Liver (tissue), 9 donors: Measurements from ENCODE around the gene TADA2A. TPM values are rescaled to one million over a fixed set of nuclear protein-coding genes. Genes with fewer than 3 reads are reported as not detected.
A peak's percentile ranks its signal among the peaks of the same experiment; 100 is the strongest.

Source experiments
- DNase-seq: peaks from one replicate; pipeline ENCODE4 v3.0.0-alpha.2; 2017; ENCODE audit warnings: low spot score
- H3K27ac ChIP-seq, 2 donors: one replicate each; pipeline ENCODE4 v1.7.0; 2013; ENCODE audit warnings: inconsistent platforms in 2 of 2, low read length in 2 of 2, control low read depth in 1 of 2, low read depth in 1 of 2, mild to moderate bottlenecking in 1 of 2
- H3K27me3 ChIP-seq, 4 donors: one replicate each; pipeline versions ENCODE4 v1.6.1 to v1.7.0; 2013; ENCODE audit warnings: low read length in 3 of 4, inconsistent platforms in 1 of 4, mild to moderate bottlenecking in 1 of 4, moderate library complexity in 1 of 4; ENCODE audit not compliant: control insufficient read depth in 4 of 4, insufficient read depth in 4 of 4
- H3K36me3 ChIP-seq, 4 donors: one replicate each; pipeline versions ENCODE4 v1.6.1 to v1.7.0; 2013; ENCODE audit warnings: low read length in 3 of 4, mild to moderate bottlenecking in 3 of 4, low read depth in 1 of 4, moderate library complexity in 1 of 4; ENCODE audit not compliant: control insufficient read depth in 4 of 4, insufficient read depth in 3 of 4
- H3K4me1 ChIP-seq, 4 donors: one replicate each; pipeline versions ENCODE4 v1.6.1 to v1.7.0; 2013; ENCODE audit warnings: low read length in 3 of 4, mild to moderate bottlenecking in 3 of 4, moderate library complexity in 1 of 4; ENCODE audit not compliant: control insufficient read depth in 4 of 4, insufficient read depth in 4 of 4
- H3K4me3 ChIP-seq, 3 donors: one replicate each; pipeline versions ENCODE4 v1.6.1 to v1.7.0; 2013; ENCODE audit warnings: low read length in 3 of 3, control low read depth in 1 of 3, low read depth in 1 of 3, mild to moderate bottlenecking in 1 of 3
- H3K9ac ChIP-seq, 2 donors: one replicate each; pipeline ENCODE4 v1.7.0; 2013; ENCODE audit warnings: low read length in 2 of 2, mild to moderate bottlenecking in 2 of 2, moderate library complexity in 2 of 2, control low read depth in 1 of 2, low read depth in 1 of 2
- H3K9me3 ChIP-seq, 4 donors: one replicate each; pipeline versions ENCODE4 v1.6.1 to v1.7.0; 2013; ENCODE audit warnings: low read length in 3 of 4; ENCODE audit not compliant: control insufficient read depth in 4 of 4
- EGR1 ChIP-seq, 2 donors: IDR thresholded peaks; 2 replicates each; pipeline ENCODE4 v1.6.1; 2016 to 2018; ENCODE audit warnings: antibody characterized with exemption in 2 of 2, low read depth in 2 of 2
- FOXA1 ChIP-seq: IDR thresholded peaks from 2 replicates; pipeline ENCODE4 v1.6.1; 2016; ENCODE audit warnings: antibody characterized with exemption
- FOXA2 ChIP-seq: IDR thresholded peaks from 2 replicates; pipeline ENCODE4 v1.6.1; 2016; ENCODE audit warnings: antibody characterized with exemption
- GABPA ChIP-seq, 2 donors: IDR thresholded peaks in 1 of 2; conservative IDR thresholded peaks in 1 of 2; 2 replicates each; pipeline ENCODE4 v1.6.1; 2016; ENCODE audit warnings: antibody characterized with exemption in 2 of 2, mild to moderate bottlenecking in 1 of 2, moderate library complexity in 1 of 2
- HNF4A ChIP-seq, 2 donors: conservative IDR thresholded peaks; 2 replicates each; pipeline ENCODE4 v1.6.1; 2016; ENCODE audit warnings: antibody characterized with exemption in 2 of 2, mild to moderate bottlenecking in 2 of 2
- HNF4G ChIP-seq: IDR thresholded peaks from 2 replicates; pipeline ENCODE4 v1.6.1; 2016; ENCODE audit warnings: antibody characterized with exemption
- JUND ChIP-seq, 2 donors: IDR thresholded peaks; 2 replicates each; pipeline ENCODE4 v1.6.1; 2016; ENCODE audit warnings: antibody characterized with exemption in 2 of 2
- NR2F2 ChIP-seq: IDR thresholded peaks from 2 replicates; pipeline ENCODE4 v1.6.1; 2016; ENCODE audit warnings: antibody characterized with exemption
- RAD21 ChIP-seq, 2 donors: IDR thresholded peaks; 2 replicates each; pipeline ENCODE4 v1.6.1; 2016; ENCODE audit warnings: antibody characterized with exemption in 2 of 2, mild to moderate bottlenecking in 2 of 2
- RXRA ChIP-seq, 2 donors: IDR thresholded peaks; 2 replicates each; pipeline ENCODE4 v1.6.1; 2017 to 2018; ENCODE audit warnings: antibody characterized with exemption in 2 of 2, mild to moderate bottlenecking in 1 of 2
- SP1 ChIP-seq: IDR thresholded peaks from 2 replicates; pipeline ENCODE4 v1.6.1; 2018; ENCODE audit warnings: antibody characterized with exemption, mild to moderate bottlenecking
- TAF1 ChIP-seq: conservative IDR thresholded peaks from 2 replicates; pipeline ENCODE4 v1.6.1; 2016; ENCODE audit warnings: antibody characterized with exemption, mild to moderate bottlenecking
- YY1 ChIP-seq: IDR thresholded peaks from 2 replicates; pipeline ENCODE4 v1.6.1; 2016; ENCODE audit warnings: antibody characterized with exemption, mild to moderate bottlenecking
- whole genome bisulfite sequencing: extraction: QIAGEN DNeasy Blood & Tissue Kit; methylation state at CpG from one replicate; pipeline ENCODE4 v1.1.7; 2013; 5-methylcytosine and 5-hydroxymethylcytosine counted together
- polyA plus RNA-seq, 2 donors: library from polyadenylated mRNA; stranded (reverse) in 1 of 2; unstranded in 1 of 2; fragments of 200-250 nt in 1 of 2; fragments of >200 nt in 1 of 2; fragmentation: Nextera tagmentation in 1 of 2; extraction: Ambion mirVana in 1 of 2; gene quantifications; one replicate each; pipeline versions ENCODE4 v1.2.1 to v1.2.3, GENCODE V29; 2013 to 2015
- total RNA-seq, 2 donors: library from RNA; depleted of rRNA; stranded (reverse); fragments of >200 nt; gene quantifications; one replicate each; pipeline ENCODE4 v1.2.3, GENCODE V29; 2014
- TF ChIP-seq, protein P1 (sequence below): IDR thresholded peaks from 2 replicates; pipeline ENCODE4 v1.6.1; 2016; ENCODE audit warnings: antibody characterized with exemption
- TF ChIP-seq, protein P2 (sequence below): IDR thresholded peaks from 2 replicates; pipeline ENCODE4 v1.6.1; 2016; ENCODE audit warnings: antibody characterized with exemption, mild to moderate bottlenecking
- TF ChIP-seq, protein P3 (sequence below): IDR thresholded peaks from 2 replicates; pipeline ENCODE4 v1.6.1; 2016; ENCODE audit warnings: antibody characterized with exemption
- TF ChIP-seq, protein P4 (sequence below): IDR thresholded peaks from 2 replicates; pipeline ENCODE4 v1.6.1; 2016; ENCODE audit warnings: antibody characterized with exemption
- TF ChIP-seq, protein P5 (sequence below): fragments of 150-350 bp; IDR thresholded peaks from 2 replicates; pipeline ENCODE4 v1.5.1; 2017; ENCODE audit warnings: improper control_type of control experiment, low read depth, low read length; ENCODE audit not compliant: missing input control
- donor health status: healthy.
- donor health status: healthy.
- donor health status: healthy.
- donor health status: healthy.
- donor health status: healthy.

TADA2A gene
- total and polyA plus RNA-seq, 4 donors: 2.8 to 13.4 (median 8.2) TPM

DNA sequence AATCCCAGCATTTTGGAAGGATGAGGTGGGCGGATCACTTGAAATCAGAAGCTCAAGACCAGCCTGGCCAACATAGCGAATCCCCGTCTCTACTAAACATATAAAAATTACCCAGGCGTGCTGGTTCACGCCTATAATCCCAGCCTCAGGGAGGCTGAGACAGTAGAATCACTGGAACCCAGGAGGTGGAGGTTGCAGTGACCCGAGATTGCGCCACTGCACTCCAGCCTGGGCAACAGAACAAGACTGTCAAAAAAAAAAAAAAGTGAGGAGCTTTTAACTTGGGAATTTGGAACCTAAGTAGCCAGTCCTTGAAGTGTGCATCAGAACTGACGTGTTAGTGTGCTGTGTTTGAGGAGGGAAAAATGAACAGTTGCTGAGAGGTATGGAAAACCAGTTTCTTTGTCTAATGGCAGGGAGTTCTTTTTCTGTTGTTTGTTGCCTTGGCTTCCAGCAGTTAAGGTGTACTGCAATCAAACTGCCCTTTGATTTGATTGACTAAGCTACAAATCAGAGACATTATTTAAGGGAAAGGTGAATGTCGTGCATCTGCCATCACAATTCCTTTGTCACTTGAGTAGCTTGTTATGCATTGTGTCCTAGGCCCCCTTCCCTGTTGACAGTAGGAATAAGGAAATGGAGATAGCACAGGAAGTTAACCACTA, 74.4 kb downstream of the TADA2A start:
- H3K36me3 ChIP-seq: peaks cover 3 to 26% (median 13%) of the 10 kb centered on the region in 4 donors
- no peak overlapping the region for H3K4me3 ChIP-seq
- no peaks in the 10 kb centered on the region for H3K27me3 ChIP-seq
- WGBS: 91% methylated on average over 9 of the region's 9 CpGs
- no peak for DNase-seq
- no peak for TF ChIP-seq TAF1
- no peak for TF ChIP-seq EGR1 (IDR thresholded peaks at IDR 0.05; ENCODE audit: low read depth in 2 of 2)
- TF ChIP-seq HNF4A (conservative IDR thresholded peaks at IDR 0.05): peak in 1 of 2 donors; percentile 18
- no peak for TF ChIP-seq FOXA1
- TF ChIP-seq, protein P1, sequence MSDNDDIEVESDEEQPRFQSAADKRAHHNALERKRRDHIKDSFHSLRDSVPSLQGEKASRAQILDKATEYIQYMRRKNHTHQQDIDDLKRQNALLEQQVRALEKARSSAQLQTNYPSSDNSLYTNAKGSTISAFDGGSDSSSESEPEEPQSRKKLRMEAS: no peak
- no peaks in the 10 kb centered on the region for H3K4me1 ChIP-seq
- H3K27ac ChIP-seq: no peak overlapping the region
- no peaks in the 10 kb centered on the region for H3K9me3 ChIP-seq
- H3K9ac ChIP-seq: no peak overlapping the region

DNA sequence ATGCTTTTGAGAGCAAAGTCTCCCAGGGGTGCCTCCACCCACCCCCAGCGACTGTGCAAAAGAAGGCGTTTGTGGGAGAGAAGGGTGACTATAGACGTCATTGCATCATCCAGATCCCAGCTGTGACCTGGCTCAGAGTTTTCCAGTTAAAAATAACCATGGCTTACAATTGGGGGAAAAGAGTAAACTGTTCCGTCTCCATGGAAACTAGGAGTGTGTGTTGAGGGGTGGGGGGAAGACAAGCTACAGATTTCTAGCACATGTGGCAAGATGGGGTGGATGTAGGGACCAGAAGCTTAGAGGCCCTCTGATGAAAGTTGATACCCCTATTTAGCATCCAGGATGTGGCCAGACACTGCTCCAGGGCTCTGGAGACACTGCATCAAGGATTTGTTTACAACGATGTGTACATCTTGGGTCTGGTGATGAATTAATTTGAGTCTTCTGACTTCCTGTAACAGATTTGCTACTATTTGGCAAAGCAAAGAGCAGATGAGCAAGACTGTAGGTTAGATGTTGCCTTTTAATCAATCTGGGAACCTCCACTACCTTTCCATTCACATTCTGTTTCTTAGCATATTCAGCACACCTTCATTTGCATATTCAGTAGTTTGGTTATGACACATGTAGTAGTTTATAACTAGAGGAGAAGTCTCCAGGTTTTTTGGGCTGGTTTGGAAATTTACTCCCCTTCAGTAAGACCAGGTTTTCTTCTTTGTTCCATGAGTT, 76.8 kb downstream of the TADA2A start:
- Histone ChIP-seq H3K36me3 (peaks cover 0 to 6% (median 3%) of the 10 kb centered on the region in 4 donors), H3K27ac (no peak overlapping the region), H3K27me3 (no peaks in the 10 kb centered on the region), H3K9ac (no peak overlapping the region), H3K9me3 (no peaks in the 10 kb centered on the region), H3K4me3 (no peak overlapping the region), H3K4me1 (peaks cover 0 to 8% (median 6%) of the 10 kb centered on the region in 4 donors)
- DNase-seq: no peak
- 71% methylated on average over 5 of the region's 5 CpGs for WGBS
- TF ChIP-seq HNF4A (conservative IDR thresholded peaks at IDR 0.05) (no peak), FOXA2 (no peak), JUND (IDR thresholded peaks at IDR 0.05) (no peak), SP1 (no peak), GABPA (IDR thresholded peaks at IDR 0.05 in 1 of 2, conservative IDR thresholded peaks at IDR 0.05 in 1 of 2) (no peak), NR2F2 (no peak), TAF1 (no peak), RAD21 (IDR thresholded peaks at IDR 0.05) (no peak), EGR1 (IDR thresholded peaks at IDR 0.05; ENCODE audit: low read depth in 2 of 2) (no peak), HNF4G (no peak), YY1 (no peak), FOXA1 (no peak), RXRA (IDR thresholded peaks at IDR 0.05) (no peak)
- TF ChIP-seq, protein P2, sequence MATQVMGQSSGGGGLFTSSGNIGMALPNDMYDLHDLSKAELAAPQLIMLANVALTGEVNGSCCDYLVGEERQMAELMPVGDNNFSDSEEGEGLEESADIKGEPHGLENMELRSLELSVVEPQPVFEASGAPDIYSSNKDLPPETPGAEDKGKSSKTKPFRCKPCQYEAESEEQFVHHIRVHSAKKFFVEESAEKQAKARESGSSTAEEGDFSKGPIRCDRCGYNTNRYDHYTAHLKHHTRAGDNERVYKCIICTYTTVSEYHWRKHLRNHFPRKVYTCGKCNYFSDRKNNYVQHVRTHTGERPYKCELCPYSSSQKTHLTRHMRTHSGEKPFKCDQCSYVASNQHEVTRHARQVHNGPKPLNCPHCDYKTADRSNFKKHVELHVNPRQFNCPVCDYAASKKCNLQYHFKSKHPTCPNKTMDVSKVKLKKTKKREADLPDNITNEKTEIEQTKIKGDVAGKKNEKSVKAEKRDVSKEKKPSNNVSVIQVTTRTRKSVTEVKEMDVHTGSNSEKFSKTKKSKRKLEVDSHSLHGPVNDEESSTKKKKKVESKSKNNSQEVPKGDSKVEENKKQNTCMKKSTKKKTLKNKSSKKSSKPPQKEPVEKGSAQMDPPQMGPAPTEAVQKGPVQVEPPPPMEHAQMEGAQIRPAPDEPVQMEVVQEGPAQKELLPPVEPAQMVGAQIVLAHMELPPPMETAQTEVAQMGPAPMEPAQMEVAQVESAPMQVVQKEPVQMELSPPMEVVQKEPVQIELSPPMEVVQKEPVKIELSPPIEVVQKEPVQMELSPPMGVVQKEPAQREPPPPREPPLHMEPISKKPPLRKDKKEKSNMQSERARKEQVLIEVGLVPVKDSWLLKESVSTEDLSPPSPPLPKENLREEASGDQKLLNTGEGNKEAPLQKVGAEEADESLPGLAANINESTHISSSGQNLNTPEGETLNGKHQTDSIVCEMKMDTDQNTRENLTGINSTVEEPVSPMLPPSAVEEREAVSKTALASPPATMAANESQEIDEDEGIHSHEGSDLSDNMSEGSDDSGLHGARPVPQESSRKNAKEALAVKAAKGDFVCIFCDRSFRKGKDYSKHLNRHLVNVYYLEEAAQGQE: no peak
- TF ChIP-seq, protein P1: no peak
- TF ChIP-seq, protein P3, sequence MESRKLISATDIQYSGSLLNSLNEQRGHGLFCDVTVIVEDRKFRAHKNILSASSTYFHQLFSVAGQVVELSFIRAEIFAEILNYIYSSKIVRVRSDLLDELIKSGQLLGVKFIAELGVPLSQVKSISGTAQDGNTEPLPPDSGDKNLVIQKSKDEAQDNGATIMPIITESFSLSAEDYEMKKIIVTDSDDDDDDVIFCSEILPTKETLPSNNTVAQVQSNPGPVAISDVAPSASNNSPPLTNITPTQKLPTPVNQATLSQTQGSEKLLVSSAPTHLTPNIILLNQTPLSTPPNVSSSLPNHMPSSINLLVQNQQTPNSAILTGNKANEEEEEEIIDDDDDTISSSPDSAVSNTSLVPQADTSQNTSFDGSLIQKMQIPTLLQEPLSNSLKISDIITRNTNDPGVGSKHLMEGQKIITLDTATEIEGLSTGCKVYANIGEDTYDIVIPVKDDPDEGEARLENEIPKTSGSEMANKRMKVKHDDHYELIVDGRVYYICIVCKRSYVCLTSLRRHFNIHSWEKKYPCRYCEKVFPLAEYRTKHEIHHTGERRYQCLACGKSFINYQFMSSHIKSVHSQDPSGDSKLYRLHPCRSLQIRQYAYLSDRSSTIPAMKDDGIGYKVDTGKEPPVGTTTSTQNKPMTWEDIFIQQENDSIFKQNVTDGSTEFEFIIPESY: no peak
- TF ChIP-seq, protein P4, sequence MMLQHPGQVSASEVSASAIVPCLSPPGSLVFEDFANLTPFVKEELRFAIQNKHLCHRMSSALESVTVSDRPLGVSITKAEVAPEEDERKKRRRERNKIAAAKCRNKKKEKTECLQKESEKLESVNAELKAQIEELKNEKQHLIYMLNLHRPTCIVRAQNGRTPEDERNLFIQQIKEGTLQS: no peak
- TF ChIP-seq, protein P5, sequence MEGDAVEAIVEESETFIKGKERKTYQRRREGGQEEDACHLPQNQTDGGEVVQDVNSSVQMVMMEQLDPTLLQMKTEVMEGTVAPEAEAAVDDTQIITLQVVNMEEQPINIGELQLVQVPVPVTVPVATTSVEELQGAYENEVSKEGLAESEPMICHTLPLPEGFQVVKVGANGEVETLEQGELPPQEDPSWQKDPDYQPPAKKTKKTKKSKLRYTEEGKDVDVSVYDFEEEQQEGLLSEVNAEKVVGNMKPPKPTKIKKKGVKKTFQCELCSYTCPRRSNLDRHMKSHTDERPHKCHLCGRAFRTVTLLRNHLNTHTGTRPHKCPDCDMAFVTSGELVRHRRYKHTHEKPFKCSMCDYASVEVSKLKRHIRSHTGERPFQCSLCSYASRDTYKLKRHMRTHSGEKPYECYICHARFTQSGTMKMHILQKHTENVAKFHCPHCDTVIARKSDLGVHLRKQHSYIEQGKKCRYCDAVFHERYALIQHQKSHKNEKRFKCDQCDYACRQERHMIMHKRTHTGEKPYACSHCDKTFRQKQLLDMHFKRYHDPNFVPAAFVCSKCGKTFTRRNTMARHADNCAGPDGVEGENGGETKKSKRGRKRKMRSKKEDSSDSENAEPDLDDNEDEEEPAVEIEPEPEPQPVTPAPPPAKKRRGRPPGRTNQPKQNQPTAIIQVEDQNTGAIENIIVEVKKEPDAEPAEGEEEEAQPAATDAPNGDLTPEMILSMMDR: no peak
